Right forelimb (tissue), 1 donor: Measurements from ENCODE around the gene MAGI1.

Source experiments
- DNase-seq: peaks from one replicate; pipeline ENCODE4 v3.0.0-alpha.2; 2018

The MAGI1 gene

GRCh38 chr3:65605876-65606432, 432.8 kb downstream of the MAGI1 start:
- DNase-seq: no peak

- DNase-seq: no peak
Measured at GRCh38 chr3:65604863-65605526, 433.7 kb downstream of the MAGI1 start.

GRCh38 chr3:65603631-65604030, 435.1 kb downstream of the MAGI1 start:
- no peak for DNase-seq

- DNase-seq: no peak
Measured at GRCh38 chr3:65600888-65601287, 437.8 kb downstream of the MAGI1 start.

- DNase-seq: no peak
Measured at GRCh38 chr3:65597952-65598413, 440.7 kb downstream of the MAGI1 start.

- peak; percentile 61 for DNase-seq
Measured at GRCh38 chr3:65597226-65597951, 441.3 kb downstream of the MAGI1 start.

GRCh38 chr3:65596571-65597225, 442.0 kb downstream of the MAGI1 start:
- no peak for DNase-seq

GRCh38 chr3:65596029-65596300, 442.8 kb downstream of the MAGI1 start:
- no peak for DNase-seq

GRCh38 chr3:65595222-65596028, 443.3 kb downstream of the MAGI1 start:
- DNase-seq: no peak

GRCh38 chr3:65593780-65594752, 444.7 kb downstream of the MAGI1 start:
- DNase-seq: no peak

GRCh38 chr3:65591313-65591712, 447.4 kb downstream of the MAGI1 start:
- no peak for DNase-seq

GRCh38 chr3:65588884-65589283, 449.8 kb downstream of the MAGI1 start:
- no peak for DNase-seq

GRCh38 chr3:65587650-65588439, 450.9 kb downstream of the MAGI1 start:
- no peak for DNase-seq

- no peak for DNase-seq
Measured at GRCh38 chr3:65584913-65585312, 453.8 kb downstream of the MAGI1 start.

GRCh38 chr3:65584002-65584401, 454.7 kb downstream of the MAGI1 start:
- no peak for DNase-seq

GRCh38 chr3:65583188-65583587, 455.5 kb downstream of the MAGI1 start:
- DNase-seq: no peak

GRCh38 chr3:65582012-65582717, 456.6 kb downstream of the MAGI1 start:
- no peak for DNase-seq

GRCh38 chr3:65581313-65581712, 457.4 kb downstream of the MAGI1 start:
- no peak for DNase-seq

- no peak for DNase-seq
Measured at GRCh38 chr3:65578861-65579260, 459.9 kb downstream of the MAGI1 start.

- DNase-seq: no peak
Measured at GRCh38 chr3:65577843-65578430, 460.8 kb downstream of the MAGI1 start.
